RWPE1 (cell line): Measurements from ENCODE around the gene CLCN4.

Source experiments
- CTCF ChIA-PET: fragments of 350-600 bp; sonication (Branson Sonifier 250); formaldehyde crosslinking; extraction: SDS; loops from one replicate; lab custom pipeline; 2021; lab: Yijun Ruan, JAX
- POLR2A ChIA-PET: fragments of 400-600 bp; formaldehyde crosslinking; extraction: SDS; loops from one replicate; lab custom pipeline; 2020; ENCODE audit warnings: antibody characterized with exemption; ENCODE audit not compliant: low non-redundant PET; lab: Yijun Ruan, JAX
- DNase-seq: peaks from one replicate; pipeline ENCODE4 v3.0.0; 2012; ENCODE audit warnings: low spot score
- H3K27ac ChIP-seq: fragments of 450-650 bp; 2 replicates; pipeline ENCODE4 v1.5.1; 2017
- TF ChIP-seq, protein P1 (sequence below): fragments of 450-650 bp; conservative IDR thresholded peaks from 2 replicates; pipeline ENCODE4 v1.5.1; 2017; ENCODE audit warnings: low read depth, mild to moderate bottlenecking

CLCN4 gene

DNA sequence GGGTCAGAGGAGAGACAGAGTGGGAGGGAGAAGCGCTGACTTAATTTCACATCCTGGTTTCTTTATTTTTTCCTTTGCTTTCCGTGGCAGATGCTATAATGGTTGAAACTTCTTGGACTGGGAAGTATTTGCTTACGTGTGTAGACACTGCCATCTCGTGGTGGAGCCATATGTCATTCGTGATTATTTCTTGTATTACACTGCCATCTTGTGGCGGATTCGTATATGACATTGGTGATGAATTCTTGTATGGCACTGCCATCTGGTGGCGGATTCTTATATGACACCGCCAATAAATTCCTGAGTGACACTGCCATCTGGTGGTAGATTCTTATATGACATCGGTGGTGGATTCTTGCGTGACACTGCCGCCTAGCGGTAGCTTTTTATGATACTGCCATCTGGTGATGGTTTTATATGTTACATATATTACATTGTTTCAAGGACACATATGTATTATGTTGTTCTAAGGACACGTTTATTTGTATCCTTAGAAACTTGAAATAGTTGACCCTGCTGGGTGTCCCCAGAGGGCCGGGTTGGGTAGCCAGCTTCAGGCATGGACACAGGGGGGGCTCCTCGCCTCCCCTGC lies 37.3 kb upstream of the CLCN4 start:
- peak; percentile 20 for DNase-seq
- no peak overlapping the region for H3K27ac ChIP-seq
- CTCF ChIA-PET: interaction anchor here (0.7 to 1.7 kb wide), 7 partner anchors 96 to 394 kb away, joined by 3 to 6 read pairs (median 3); no protein-coding TSS in a partner anchor
- TF ChIP-seq, protein P1, sequence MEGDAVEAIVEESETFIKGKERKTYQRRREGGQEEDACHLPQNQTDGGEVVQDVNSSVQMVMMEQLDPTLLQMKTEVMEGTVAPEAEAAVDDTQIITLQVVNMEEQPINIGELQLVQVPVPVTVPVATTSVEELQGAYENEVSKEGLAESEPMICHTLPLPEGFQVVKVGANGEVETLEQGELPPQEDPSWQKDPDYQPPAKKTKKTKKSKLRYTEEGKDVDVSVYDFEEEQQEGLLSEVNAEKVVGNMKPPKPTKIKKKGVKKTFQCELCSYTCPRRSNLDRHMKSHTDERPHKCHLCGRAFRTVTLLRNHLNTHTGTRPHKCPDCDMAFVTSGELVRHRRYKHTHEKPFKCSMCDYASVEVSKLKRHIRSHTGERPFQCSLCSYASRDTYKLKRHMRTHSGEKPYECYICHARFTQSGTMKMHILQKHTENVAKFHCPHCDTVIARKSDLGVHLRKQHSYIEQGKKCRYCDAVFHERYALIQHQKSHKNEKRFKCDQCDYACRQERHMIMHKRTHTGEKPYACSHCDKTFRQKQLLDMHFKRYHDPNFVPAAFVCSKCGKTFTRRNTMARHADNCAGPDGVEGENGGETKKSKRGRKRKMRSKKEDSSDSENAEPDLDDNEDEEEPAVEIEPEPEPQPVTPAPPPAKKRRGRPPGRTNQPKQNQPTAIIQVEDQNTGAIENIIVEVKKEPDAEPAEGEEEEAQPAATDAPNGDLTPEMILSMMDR: peak; percentile 93
- POLR2A ChIA-PET: no interaction called here

DNA sequence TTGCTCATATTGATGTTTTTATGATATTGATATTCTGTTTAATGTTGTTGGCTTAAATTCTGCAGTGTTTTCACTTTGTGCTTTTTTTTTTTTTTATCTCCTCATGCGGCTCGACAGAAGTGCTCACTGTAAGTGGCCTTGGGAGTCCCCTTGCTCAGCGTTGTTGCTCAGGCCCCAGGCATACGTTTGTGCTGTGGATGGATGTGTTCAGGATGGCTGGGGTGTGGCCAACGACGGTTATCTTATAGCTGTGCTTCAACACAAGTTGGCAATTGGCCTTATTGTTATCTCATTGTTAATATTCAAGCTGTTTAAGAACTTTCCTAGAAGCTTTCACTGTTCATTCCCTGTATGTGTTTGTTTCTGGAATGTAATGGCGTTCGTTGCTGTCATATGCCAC lies 36.4 kb upstream of the CLCN4 start:
- CTCF ChIA-PET: interaction anchor here (0.7 to 1.7 kb wide), 4 partner anchors 64 to 385 kb away, joined by 3 to 6 read pairs (median 5); no protein-coding TSS in a partner anchor
- POLR2A ChIA-PET: no interaction called here
- no peak for DNase-seq
- no peak overlapping the region for H3K27ac ChIP-seq
- TF ChIP-seq, protein P1: no peak

DNA sequence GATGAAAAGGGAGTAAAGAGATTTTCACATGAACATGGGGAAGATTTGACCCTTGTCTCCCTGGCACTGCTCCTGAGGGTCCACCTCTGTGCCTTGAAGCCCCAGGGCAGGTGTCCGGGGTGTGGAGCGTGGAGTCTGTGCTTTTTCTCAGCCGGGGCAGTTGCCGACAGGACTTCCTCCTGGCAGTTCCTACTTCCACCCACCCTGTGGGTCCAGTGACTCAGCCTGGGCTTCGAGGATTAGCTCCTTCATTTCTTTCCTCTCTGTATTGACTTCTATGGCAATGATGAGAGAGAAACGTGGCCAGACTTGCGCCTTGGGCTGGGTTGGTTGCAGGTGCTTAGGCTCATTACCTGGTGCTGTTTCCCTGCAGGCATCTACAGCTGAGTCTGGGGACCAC lies 35.9 kb upstream of the CLCN4 start:
- H3K27ac ChIP-seq: no peak overlapping the region
- DNase-seq: no peak
- CTCF ChIA-PET: interaction anchor here (0.7 to 1.1 kb wide), 2 partner anchors 65 to 386 kb away, joined by 3 to 5 read pairs; no protein-coding TSS in a partner anchor
- TF ChIP-seq, protein P1: no peak
- POLR2A ChIA-PET: no interaction called here

DNA sequence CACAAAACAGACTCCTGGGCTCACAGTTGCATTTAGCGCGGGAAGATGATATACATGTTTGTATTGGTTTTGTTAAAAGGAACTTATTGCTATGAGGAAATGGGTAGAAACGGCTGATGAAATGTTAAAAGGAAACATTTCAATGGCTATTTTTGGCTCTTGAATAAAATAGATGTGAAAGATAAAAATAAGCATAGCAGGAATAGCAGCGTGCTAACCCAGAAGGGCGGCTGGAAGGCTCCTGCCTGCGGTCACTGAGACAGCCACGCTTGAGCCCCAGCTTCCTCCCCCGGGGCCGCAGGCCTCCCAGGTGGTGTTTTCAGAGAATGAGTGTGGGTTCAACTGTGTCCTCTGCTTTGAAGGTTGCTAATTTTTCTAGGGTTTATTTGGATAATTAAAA lies 35.0 kb upstream of the CLCN4 start:
- TF ChIP-seq, protein P1: no peak
- CTCF ChIA-PET: interaction anchor here (0.7 kb wide), 1 partner anchor 25 kb away, joined by 3 read pairs; no protein-coding TSS in a partner anchor

DNA sequence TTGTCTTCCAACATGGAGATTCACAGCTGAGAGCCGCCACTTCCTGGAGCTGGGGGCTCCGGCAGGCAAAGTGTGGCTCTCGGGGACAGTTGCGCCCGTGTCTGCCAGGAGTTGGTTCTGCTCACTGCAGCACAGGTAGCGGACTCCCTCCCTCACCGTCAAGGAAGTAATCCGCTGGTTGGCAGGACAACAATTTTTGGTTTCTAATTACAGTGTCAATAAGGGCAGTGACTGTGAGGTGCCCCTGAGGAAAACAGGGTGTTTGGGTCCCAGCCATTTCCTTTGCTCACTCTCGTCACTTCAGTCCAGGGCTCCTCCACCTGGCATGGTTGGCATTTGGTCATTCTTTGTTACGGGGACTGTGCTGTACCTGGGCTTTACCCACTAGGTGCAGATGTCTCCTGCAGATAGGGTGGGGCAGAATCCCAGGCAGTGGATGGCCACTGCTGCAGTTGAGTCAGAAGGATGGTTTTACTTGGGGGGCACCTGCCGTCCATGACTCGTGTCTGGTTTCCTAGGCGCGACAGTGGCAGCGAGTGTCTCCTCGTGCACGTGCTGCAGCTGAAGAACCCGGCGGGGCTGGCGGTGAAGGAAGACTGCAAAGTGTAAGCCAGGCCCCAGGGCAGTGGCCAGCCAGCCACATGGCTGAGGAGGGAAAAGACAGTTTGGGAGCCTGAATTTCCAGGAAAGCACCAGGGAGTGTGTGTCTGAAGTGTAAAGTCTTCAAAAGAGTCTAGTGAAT lies 32.1 kb upstream of the CLCN4 start:
- no peak for DNase-seq
- TF ChIP-seq, protein P1: no peak
- no peak overlapping the region for H3K27ac ChIP-seq
- ChIA-PET CTCF (no interaction called here), POLR2A (no interaction called here)

More for the DNA sequence above, 35.0 kb upstream of the CLCN4 start:
- no peak overlapping the region for H3K27ac ChIP-seq
- no peak for DNase-seq
- POLR2A ChIA-PET: no interaction called here

DNA sequence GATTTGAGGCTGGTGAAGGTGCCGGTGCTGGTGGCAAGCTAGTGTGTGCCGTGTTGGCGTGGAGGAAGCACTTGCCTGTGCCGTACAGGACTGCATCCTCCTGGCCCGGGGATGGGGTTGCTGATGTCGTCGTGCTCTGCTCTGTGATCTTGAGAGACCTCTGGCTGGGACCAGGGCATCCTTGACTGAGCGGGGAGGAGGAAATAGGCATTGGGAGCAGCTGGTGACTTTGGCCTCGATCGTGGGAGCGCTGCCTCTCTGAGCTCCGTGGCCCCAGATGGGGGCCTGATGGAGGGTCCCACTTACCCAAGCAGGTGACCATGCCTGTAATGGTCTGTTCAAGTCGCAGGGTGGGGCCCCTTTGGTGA lies 31.5 kb upstream of the CLCN4 start:
- no peak overlapping the region for H3K27ac ChIP-seq
- no peak for DNase-seq
- CTCF ChIA-PET: no interaction called here
- TF ChIP-seq, protein P1: no peak
- POLR2A ChIA-PET: no interaction called here
